GM06990 (cell line): Measurements from ENCODE around the gene TLE6.
A peak's percentile ranks its signal among the peaks of the same experiment; 100 is the strongest.

Experiments
- DNase-seq: peaks from one replicate; pipeline ENCODE4 v3.0.0-alpha.2; 2011; ENCODE audit not compliant: insufficient read length; ENCODE audit errors: extremely low read depth
- H3K27me3 ChIP-seq: replicated peaks from 2 replicates; pipeline ENCODE4 v1.6.0; 2011; ENCODE audit warnings: low read length; ENCODE audit not compliant: control insufficient read depth, insufficient read depth
- H3K36me3 ChIP-seq: 2 replicates; pipeline ENCODE4 v1.5.1; 2011; ENCODE audit warnings: low read length; ENCODE audit not compliant: control insufficient read depth, insufficient read depth
- H3K4me3 ChIP-seq: replicated peaks from 2 replicates; pipeline ENCODE4 v1.5.1; 2011; ENCODE audit warnings: low read depth, mild to moderate bottlenecking, control low read depth, low read length
- TF ChIP-seq, protein P1 (sequence below): IDR thresholded peaks from 2 replicates; pipeline ENCODE4 v1.5.1; 2011; ENCODE audit warnings: low read length, control low read depth, mild to moderate bottlenecking, inconsistent platforms; ENCODE audit not compliant: insufficient read depth, poor library complexity, severe bottlenecking

Gene TLE6

DNA sequence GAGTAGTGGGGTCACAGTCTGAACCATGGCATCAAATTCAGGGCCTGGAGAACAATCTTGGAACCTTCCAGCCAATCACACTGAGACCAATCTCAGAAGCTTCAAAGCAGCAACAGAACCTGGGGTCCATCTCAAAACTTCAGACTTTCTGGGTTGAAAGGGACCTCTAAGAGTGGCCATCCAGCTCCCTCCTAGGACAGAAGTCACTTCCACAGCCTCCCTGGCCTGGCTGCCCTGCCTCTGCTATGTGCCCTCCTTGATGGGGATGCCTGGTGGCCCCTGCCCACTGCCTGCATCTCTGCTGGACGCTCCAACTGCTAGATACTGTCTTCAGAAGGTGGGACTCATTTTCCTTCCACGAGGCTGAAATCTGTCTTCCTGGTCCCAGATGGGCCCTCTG lies 49.9 kb downstream of the TLE6 start:
- Histone ChIP-seq H3K36me3 (no peaks in the 10 kb centered on the region), H3K4me3 (no peak overlapping the region), H3K27me3 (peaks cover 1% of the 10 kb centered on the region; the same call in 1 of the 2 replicates)
- TF ChIP-seq, protein P1, sequence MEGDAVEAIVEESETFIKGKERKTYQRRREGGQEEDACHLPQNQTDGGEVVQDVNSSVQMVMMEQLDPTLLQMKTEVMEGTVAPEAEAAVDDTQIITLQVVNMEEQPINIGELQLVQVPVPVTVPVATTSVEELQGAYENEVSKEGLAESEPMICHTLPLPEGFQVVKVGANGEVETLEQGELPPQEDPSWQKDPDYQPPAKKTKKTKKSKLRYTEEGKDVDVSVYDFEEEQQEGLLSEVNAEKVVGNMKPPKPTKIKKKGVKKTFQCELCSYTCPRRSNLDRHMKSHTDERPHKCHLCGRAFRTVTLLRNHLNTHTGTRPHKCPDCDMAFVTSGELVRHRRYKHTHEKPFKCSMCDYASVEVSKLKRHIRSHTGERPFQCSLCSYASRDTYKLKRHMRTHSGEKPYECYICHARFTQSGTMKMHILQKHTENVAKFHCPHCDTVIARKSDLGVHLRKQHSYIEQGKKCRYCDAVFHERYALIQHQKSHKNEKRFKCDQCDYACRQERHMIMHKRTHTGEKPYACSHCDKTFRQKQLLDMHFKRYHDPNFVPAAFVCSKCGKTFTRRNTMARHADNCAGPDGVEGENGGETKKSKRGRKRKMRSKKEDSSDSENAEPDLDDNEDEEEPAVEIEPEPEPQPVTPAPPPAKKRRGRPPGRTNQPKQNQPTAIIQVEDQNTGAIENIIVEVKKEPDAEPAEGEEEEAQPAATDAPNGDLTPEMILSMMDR = no peak
- no peak for DNase-seq

DNA sequence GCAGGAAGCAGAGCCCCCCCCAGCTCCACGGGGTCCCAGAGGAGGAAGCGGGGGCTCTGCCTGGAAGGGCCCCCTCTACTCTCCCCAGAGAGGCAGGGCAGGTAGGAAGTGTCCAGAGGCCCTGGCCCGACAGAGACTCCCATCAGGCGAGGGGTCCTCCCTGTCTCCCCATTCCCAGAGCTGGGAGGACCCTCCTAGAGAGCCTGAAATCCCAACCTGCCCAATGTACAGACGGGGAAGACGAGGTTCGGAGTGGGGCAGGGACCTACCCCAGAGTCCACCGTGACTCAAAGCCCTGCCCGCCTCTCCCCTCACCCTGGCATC lies 50.6 kb downstream of the TLE6 start:
- no peak overlapping the region for H3K4me3 ChIP-seq
- H3K27me3 ChIP-seq = peaks cover 1% of the 10 kb centered on the region; the same call in 1 of the 2 replicates
- H3K36me3 ChIP-seq = no peaks in the 10 kb centered on the region
- no peak for DNase-seq
- TF ChIP-seq, protein P1 = no peak

DNA sequence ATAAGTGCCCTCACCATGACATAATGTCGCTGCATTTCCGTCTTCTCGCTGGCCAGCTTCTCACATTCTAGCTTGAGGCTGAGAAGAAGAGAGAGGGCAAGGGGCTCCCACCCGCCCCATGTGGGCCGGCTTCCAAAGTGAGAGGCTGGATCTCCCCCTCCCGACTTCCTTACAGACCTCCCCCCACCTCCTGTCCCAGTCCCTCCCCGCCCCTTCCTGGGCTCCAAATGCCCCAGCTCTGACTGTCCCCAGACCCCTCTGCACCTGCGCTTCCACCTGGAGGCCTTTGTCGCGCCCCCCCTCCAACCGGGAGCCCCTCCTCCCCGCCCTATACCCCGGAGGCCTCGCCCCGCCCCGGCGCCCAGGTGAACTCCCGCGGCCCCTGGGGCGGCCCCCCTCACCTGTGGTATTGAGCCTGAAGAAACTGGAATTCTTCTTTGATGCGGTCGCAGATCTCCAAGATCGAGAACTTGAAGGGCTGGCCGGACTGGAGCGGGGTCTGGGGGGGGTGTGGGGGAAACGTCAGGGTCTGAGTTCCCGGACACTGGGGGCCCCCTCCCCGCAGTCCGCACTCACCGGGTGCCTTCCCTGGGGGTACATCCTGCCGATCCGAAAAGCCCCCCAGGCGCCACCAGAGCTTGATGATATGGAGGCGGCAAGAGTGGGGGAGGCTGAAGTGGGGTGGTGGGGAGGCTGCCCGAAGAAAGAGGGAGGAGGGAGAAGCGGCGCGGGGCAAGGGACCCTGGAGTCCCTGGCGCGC lies 51.1 kb downstream of the TLE6 start:
- no peak for DNase-seq
- peaks cover 1% of the 10 kb centered on the region; the same call in 1 of the 2 replicates for H3K27me3 ChIP-seq
- H3K4me3 ChIP-seq = peak overlapping the region; percentile 42
- H3K36me3 ChIP-seq = no peaks in the 10 kb centered on the region
- TF ChIP-seq, protein P1 = no peak

DNA sequence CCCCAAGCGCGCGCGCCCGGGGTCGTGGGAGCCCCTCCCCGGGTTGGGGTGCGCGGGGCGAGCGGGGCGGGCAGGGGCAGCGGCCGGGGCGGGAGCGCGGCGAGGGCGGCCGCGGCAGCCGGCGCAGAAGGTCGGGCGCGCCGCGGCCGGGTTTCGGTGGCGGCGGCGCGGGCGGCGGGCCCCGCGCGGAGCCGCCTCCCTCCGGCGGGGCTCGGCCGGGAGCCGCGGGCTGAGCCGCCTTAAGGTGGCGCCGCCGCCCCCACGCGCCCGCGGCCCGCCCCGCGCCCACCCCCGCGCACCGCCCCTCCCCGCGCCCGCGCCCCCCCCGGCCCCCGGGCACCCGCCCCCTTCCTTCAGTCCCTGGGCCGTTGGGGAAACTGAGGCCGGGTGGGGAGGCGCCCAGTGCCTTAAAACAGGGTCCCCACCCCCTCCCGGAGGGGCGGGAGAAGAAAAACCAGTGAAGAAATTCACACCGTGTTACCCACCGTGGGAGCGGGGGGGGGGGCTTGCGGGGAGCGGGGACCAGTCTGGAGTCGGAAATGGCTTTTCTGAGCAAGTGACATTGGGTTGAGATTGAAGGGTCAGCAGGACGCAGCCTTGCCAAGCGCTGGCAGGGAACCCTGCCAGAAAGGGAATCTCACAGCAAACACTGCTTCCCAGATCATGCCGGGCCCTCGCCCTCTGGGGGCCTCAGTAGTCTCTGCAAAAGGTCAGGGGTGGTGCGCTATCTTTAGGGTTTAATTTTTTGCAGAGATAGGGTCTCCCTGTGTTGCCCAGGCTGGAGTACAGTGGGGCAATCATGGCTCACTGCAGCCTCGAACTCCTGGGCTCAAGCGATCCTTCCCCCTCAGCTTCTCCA lies 51.9 kb downstream of the TLE6 start, which contains the start of gene TLE2:
TLE2 (minus strand) TSS at position 216 of the 859 bp plus-strand sequence. CDS start 376 bp downstream, outside the sequence.
- no peak for DNase-seq
- TF ChIP-seq, protein P1 = no peak
- H3K36me3 ChIP-seq = no peaks in the 10 kb centered on the region
- peaks cover 1% of the 10 kb centered on the region; the same call in 1 of the 2 replicates for H3K27me3 ChIP-seq
- H3K4me3 ChIP-seq = peak within 1 kb of the TSS; percentile 42

DNA sequence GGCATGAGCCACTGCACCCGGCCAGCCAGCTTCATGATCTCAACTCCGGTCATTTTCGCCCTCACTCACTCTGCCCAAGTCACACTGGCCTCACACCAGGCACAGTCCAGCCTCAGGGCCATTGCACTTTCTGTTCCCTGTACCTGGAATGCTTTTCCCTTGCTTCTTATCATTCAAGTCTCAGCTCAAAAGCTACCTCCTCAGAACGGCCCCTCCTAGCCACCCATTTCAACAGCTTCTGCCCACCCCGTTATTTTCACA lies 54.2 kb downstream of the TLE6 start:
- Histone ChIP-seq H3K36me3 (no peaks in the 10 kb centered on the region), H3K4me3 (no peak overlapping the region), H3K27me3 (no peaks in the 10 kb centered on the region; the same call in 1 of the 2 replicates)
- DNase-seq = no peak
- TF ChIP-seq, protein P1 = no peak
